Stimulated activated CD8-positive, alpha-beta memory T cell treated with anti-CD3 and anti-CD28 coated beads, Interleukin-12 subunit alpha, Interleukin-12 subunit beta, amount 100 ng/mL, for 24 hours (primary cell): ENCODE measurements around the gene SLPI.

Source experiments
- DNase-seq: peaks from one replicate; pipeline ENCODE4 v3.0.0-alpha.2; 2020; ENCODE audit errors: extremely low read depth

SLPI gene, protein sequence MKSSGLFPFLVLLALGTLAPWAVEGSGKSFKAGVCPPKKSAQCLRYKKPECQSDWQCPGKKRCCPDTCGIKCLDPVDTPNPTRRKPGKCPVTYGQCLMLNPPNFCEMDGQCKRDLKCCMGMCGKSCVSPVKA

DNA sequence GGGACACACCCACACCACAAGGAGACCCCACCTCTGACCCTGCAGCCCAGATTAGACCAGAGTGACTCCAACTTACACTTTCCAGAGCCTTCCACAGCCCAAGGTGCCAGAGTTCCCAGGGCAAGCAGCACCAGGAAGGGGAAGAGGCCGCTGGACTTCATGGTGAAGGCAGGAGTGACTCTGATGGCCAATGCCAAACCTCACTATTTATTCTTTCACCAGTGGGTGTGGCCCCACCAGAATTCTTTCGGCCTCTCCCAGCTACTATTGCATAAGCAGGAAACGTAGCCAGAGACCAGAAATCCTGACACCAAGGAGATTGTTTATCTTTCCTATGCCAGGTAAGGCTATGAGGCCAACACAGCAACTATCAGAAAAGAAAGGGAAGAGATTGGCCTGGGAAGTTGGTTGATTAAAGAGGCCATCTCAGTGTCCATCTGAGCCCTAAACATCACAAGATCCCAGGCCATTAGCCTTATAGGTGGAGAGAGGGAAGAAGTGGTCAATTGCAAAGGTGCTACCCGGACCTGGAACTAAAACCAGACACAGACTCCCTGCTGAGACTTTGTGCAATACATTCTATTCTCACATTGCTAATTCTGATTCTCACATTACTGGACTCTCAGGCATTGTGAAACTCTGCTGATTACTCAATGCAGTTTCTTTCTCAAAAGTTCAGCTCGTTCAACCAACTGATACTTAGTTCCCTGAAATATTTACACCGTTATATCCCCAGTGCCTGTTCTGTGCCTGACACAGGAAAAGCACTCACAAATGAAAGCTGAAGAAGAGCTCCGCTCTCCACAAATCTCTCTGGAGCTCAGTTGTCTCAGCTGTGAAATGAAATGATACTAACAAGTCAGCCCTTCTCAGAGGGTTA, at the start of gene SLPI:
TSS of gene SLPI (minus strand) at position 182 of the 880 bp plus-strand sequence. CDS start at position 161, 21 bp downstream.
- DNase-seq = no peak

- no peak for DNase-seq
Measured at GRCh38 chr20:45303586-45304463, 49.5 kb upstream of the SLPI start.

- DNase-seq = no peak
Measured at GRCh38 chr20:45301824-45302271, 47.5 kb upstream of the SLPI start.

DNA sequence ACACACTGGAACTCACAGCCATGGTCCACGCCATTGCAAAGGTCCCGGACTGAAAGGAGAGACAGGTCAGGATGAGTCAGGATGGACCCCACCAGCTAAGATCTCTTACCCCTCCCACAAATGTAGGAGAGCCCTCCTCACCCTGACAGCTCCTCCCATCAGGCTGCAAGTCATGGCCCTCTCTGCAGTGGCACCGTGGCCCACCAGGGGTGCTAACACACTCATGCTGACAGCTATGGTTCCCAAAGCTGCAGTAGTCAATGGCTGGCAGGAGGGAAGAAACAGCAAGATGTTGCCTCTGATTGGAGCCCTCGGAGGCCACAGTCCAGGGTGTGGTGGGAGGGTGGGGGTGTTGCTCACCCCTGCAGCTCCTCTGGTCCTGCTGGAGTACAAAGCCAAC, 46.6 kb upstream of the SLPI start:
- no peak for DNase-seq

DNA sequence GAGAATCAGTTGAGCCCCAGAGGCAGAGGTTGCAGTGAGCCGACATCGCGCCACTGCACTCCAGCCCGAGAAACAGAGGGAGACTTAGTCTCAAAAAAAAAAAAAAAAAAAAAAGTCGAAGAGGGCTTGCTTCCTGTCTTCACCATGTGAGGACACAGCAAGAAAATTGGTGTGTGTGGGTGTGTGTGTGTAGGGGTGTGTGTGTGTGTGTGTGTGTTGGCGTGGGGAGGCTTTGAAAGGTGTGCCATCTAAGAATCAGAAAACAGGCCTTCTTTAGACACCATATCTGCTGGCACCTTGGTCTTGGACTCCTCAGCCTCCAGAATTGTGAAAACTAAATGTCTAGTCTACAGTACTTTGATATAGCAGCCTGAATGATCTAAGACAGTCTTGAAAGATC, 45.4 kb upstream of the SLPI start:
- DNase-seq = no peak

GRCh38 chr20:45297786-45298497, 43.6 kb upstream of the SLPI start:
- DNase-seq = no peak

DNA sequence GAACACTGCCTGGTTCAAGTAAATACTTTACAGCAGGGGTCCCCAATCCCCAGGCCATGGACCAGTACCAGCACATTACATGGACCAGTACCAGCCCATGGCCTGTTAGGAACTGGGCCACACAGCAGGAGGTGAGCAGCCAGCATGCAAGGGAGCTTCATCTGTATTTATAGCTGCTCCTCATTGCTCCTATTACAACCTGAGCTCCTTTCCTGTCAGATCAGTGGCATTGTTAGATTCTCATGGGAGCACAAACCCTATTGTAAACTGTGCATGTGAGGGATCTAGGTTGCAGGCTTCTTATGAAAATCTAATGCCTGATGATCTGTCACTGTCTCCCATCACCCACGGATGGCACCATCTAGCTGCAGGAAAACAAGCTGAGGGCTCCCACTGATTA, 40.3 kb upstream of the SLPI start:
- no peak for DNase-seq

- DNase-seq = no peak
Measured at GRCh38 chr20:45294003-45294368, 39.6 kb upstream of the SLPI start.

DNA sequence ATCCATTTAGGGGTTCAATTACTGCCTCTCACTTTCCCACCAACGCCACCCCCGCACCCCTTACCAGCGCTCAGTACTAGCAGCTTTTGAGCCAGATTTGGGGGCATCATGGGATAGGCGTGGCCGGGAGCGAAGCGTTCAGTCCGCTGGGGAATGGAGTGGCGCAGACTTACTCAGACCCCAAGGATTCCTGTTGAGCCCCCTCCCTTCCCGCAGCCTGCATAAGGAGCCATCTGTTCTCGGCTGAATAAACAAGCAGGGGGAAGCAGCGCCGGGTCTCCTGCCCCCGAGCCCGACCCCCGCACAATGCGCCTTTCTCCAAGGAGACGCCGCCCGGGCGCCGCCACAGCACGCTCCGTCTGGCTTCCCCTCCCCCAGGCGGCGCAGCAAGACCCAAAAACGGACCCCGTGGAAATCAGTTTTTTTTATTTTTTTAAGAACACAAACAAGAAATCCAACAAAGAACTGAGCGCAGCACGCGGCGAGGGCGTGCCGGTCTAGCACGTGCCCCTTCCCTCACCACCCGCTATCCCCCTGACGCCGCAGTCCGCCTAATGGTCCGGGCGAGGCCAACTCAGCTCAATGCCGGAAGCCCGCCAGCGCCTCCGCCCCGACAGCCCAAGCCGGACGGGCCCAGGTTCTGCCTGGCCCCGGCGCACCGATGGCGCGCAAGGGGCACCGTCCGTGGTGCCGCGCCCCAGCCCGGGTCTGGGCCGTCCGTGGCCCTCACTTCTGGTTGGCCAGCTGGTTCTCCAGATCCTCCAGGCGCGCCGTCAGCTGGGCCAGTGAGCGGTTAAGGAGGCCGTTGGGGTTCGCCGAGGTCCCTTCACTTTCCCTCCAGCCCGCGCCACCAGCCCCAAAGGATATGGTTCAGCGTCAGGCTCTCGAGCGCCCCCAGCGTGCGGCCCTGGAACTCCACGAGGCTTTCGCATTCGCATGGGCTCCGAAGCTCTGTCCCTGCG, 39.0 kb upstream of the SLPI start:
- DNase-seq = no peak

GRCh38 chr20:45292343-45292742, 38.0 kb upstream of the SLPI start:
- no peak for DNase-seq

- DNase-seq = no peak
Measured at GRCh38 chr20:45291526-45291925, 37.2 kb upstream of the SLPI start.

DNA sequence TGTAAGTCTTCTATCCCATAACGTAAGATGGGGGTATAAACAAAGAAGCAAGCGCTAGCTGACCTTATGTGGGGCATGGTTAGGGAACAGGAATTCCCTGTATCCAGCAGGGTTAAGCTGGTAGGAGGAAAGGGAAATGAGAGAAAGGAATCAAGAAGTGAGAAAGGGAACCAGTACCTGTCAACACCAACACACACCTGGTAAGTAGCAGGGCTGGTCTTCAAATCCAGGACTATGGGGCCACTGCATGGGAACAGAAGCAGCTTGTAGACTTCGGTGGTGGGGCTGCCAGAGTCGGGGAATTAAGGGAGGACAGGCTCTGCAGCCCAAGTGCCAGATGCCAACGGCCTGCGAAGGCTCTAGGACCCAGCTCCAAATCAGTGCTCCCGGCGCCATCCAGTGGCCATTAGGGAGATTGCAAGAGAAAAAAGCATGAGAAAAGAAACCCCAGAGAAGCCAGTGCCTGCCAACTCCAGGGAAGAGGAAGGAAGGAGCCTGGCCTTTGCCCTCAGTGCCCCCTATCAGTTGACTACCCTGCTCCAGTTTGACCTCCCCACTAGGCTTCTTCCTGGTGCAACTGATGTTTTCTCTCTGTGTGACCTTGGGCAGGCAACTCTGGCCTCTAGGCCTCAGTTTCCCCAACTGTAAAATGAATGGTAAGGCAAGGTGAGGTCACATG, 36.5 kb upstream of the SLPI start:
- no peak for DNase-seq

DNA sequence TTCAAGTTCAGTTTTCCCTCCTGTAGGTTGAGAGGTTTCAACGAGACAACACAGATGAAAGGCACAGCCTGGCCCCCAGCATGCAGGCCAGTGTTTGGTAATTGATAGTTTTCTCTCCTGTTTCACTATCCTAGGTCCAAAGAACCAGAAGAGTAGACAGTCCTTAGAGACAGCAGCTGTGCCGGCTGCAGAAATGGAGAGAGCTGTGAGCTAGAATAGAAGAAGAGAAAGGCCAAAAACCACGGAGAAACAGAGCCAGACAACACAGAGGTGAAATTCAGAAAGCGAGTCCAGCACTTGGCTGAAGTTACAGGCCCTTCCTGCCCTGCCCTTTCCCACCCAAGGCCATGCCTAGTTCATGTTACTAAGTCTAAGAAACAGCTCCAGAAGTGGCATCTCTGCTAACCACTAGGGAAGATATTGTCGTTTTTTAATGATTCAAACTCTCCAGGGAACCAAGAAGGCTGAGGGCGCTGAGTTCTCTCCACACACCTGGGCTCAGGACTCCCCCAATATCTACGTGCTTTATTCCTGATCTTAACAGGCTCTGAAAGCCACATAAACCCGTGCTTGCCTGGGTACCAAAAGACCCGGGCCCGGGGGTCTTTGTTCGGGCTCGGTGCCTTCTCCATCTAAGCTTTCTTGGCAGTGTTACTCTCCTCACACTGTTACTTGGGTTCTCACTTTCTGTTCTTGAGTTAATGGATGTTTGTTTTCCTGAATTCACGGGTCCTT, 35.7 kb upstream of the SLPI start:
- DNase-seq = no peak

- no peak for DNase-seq
Measured at GRCh38 chr20:45288860-45289259, 34.5 kb upstream of the SLPI start.

DNA sequence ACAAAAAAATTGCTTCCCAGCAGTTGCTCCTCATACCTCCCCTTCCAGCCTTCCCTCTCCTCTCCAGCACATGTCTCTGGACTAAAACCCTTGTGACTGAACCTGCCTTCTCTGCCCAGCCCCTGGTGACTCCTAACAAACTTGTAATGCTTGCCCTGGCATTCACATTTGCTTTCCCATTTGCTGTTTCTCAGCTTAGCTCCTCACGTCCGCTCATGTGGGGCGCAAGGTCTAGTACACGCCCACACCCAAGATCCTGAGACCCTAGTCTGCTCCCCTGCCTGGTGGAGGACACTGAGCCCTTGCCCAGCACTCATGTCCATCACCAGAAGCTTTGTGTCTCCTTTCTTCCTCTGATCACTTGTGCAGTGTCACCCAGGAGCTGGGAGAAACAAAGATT, 34.0 kb upstream of the SLPI start:
- DNase-seq = no peak

GRCh38 chr20:45283551-45284057, 29.2 kb upstream of the SLPI start:
- no peak for DNase-seq

GRCh38 chr20:45282700-45283550, 28.6 kb upstream of the SLPI start:
- no peak for DNase-seq

GRCh38 chr20:45279992-45280391, 25.6 kb upstream of the SLPI start:
- DNase-seq = no peak
